Mesenchymal stem cell (in vitro differentiated cells and primary cell): ENCODE measurements around the gene RTN4RL2.

ENCODE experiments used
- DNase-seq: peaks from one replicate; pipeline ENCODE4 v3.0.0-alpha.2; 2013
- H2AFZ ChIP-seq: one replicate; pipeline ENCODE4 v1.6.1; 2013; ENCODE audit warnings: low read depth, mild to moderate bottlenecking, control low read depth, inconsistent platforms, low read length, moderate library complexity
- H2AK5ac ChIP-seq: 2 replicates; pipeline ENCODE4 v1.6.1; 2013; ENCODE audit warnings: low read length, moderate library complexity, mild to moderate bottlenecking, inconsistent platforms; ENCODE audit not compliant: severe bottlenecking
- H2BK120ac ChIP-seq: one replicate; pipeline ENCODE4 v1.6.1; 2013; ENCODE audit warnings: low read depth, mild to moderate bottlenecking, inconsistent platforms, low read length, moderate library complexity
- H2BK12ac ChIP-seq, 2 experiments: one replicate each; pipeline ENCODE4 v1.6.1; 2013; ENCODE audit warnings: inconsistent platforms in 2 of 2, low read length in 2 of 2, mild to moderate bottlenecking in 2 of 2, moderate library complexity in 2 of 2, control low read depth in 1 of 2
- H2BK15ac ChIP-seq: one replicate; pipeline ENCODE4 v1.6.1; 2013; ENCODE audit warnings: mild to moderate bottlenecking, low read depth, inconsistent platforms; ENCODE audit not compliant: poor library complexity, severe bottlenecking
- H2BK5ac ChIP-seq: 2 replicates; pipeline ENCODE4 v1.6.1; 2013; ENCODE audit warnings: low read depth, mild to moderate bottlenecking, low read length, control low read depth, inconsistent platforms; ENCODE audit not compliant: poor library complexity, severe bottlenecking
- H3K14ac ChIP-seq, 2 experiments: one replicate each; pipeline ENCODE4 v1.6.1; 2013; ENCODE audit warnings: inconsistent platforms in 2 of 2, low read length in 2 of 2, control low read depth in 1 of 2, mild to moderate bottlenecking in 1 of 2, moderate library complexity in 1 of 2
- H3K18ac ChIP-seq, 2 experiments: one replicate each; pipeline ENCODE4 v1.6.1; 2013; ENCODE audit warnings: inconsistent platforms in 2 of 2, low read length in 2 of 2, control low read depth in 1 of 2, low read depth in 1 of 2, mild to moderate bottlenecking in 1 of 2
- H3K23ac ChIP-seq, 2 experiments: one replicate each; pipeline ENCODE4 v1.6.1; 2013; ENCODE audit warnings: inconsistent platforms in 2 of 2, low read length in 2 of 2, mild to moderate bottlenecking in 2 of 2, moderate library complexity in 2 of 2, control low read depth in 1 of 2
- H3K27ac ChIP-seq: 2 replicates; pipeline ENCODE4 v1.5.1; 2013; ENCODE audit warnings: mild to moderate bottlenecking, moderate library complexity, low read length, control low read depth, inconsistent platforms; ENCODE audit not compliant: poor library complexity, severe bottlenecking
- H3K27me3 ChIP-seq, 2 experiments: 2 replicates each; pipeline versions ENCODE4 v1.6.1 to v1.7.0; 2013; ENCODE audit warnings: low read length in 2 of 2, mild to moderate bottlenecking in 2 of 2, moderate library complexity in 2 of 2, control low read depth in 1 of 2, inconsistent platforms in 1 of 2; ENCODE audit not compliant: control insufficient read depth in 1 of 2, insufficient read depth in 1 of 2
- H3K36me3 ChIP-seq, 2 experiments: 2 replicates each; pipeline versions ENCODE4 v1.6.1 to v1.7.0; 2013; ENCODE audit warnings: low read length in 2 of 2, control low read depth in 1 of 2, inconsistent platforms in 1 of 2, low read depth in 1 of 2, mild to moderate bottlenecking in 1 of 2; ENCODE audit not compliant: insufficient read depth in 2 of 2, control insufficient read depth in 1 of 2
- H3K4ac ChIP-seq, 2 experiments: one replicate each; pipeline ENCODE4 v1.6.1; 2013; ENCODE audit warnings: inconsistent platforms in 2 of 2, low read length in 2 of 2, mild to moderate bottlenecking in 2 of 2, moderate library complexity in 2 of 2, control low read depth in 1 of 2, low read depth in 1 of 2
- H3K4me1 ChIP-seq: 2 replicates; pipeline ENCODE4 v1.6.1; 2013; ENCODE audit warnings: low read depth, low read length, control low read depth; ENCODE audit not compliant: control insufficient read depth, insufficient read depth
- H3K4me2 ChIP-seq: 2 replicates; pipeline ENCODE4 v1.6.1; 2013; ENCODE audit warnings: low read length, mild to moderate bottlenecking, inconsistent platforms; ENCODE audit not compliant: poor library complexity, severe bottlenecking
- H3K4me3 ChIP-seq, 2 experiments: 2 replicates each; pipeline versions ENCODE4 v1.5.1 to v1.7.0; 2013; ENCODE audit warnings: low read length in 2 of 2, mild to moderate bottlenecking in 2 of 2, control low read depth in 1 of 2, low read depth in 1 of 2; ENCODE audit not compliant: insufficient read depth in 1 of 2
- H3K79me1 ChIP-seq: replicated peaks from 2 replicates; pipeline ENCODE4 v1.6.1; 2013; ENCODE audit warnings: mild to moderate bottlenecking, control low read depth, low read length, inconsistent platforms; ENCODE audit not compliant: poor library complexity, severe bottlenecking
- H3K9ac ChIP-seq: 2 replicates; pipeline ENCODE4 v1.7.0; 2013; ENCODE audit warnings: mild to moderate bottlenecking, low read length, moderate library complexity
- H3K9me3 ChIP-seq: 2 replicates; pipeline ENCODE4 v1.7.0; 2013; ENCODE audit warnings: mild to moderate bottlenecking, low read length; ENCODE audit not compliant: control insufficient read depth
- H4K8ac ChIP-seq: one replicate; pipeline ENCODE4 v1.6.1; 2013; ENCODE audit warnings: inconsistent platforms, mild to moderate bottlenecking, low read length, moderate library complexity
- H4K91ac ChIP-seq: one replicate; pipeline ENCODE4 v1.6.1; 2013; ENCODE audit warnings: mild to moderate bottlenecking, low read length, inconsistent platforms
- WGBS: methylation state at CpG from one replicate; pipeline ENCODE4 v1.1.7; 2013; ENCODE audit warnings: mixed read lengths; 5-methylcytosine and 5-hydroxymethylcytosine counted together

Gene RTN4RL2

DNA sequence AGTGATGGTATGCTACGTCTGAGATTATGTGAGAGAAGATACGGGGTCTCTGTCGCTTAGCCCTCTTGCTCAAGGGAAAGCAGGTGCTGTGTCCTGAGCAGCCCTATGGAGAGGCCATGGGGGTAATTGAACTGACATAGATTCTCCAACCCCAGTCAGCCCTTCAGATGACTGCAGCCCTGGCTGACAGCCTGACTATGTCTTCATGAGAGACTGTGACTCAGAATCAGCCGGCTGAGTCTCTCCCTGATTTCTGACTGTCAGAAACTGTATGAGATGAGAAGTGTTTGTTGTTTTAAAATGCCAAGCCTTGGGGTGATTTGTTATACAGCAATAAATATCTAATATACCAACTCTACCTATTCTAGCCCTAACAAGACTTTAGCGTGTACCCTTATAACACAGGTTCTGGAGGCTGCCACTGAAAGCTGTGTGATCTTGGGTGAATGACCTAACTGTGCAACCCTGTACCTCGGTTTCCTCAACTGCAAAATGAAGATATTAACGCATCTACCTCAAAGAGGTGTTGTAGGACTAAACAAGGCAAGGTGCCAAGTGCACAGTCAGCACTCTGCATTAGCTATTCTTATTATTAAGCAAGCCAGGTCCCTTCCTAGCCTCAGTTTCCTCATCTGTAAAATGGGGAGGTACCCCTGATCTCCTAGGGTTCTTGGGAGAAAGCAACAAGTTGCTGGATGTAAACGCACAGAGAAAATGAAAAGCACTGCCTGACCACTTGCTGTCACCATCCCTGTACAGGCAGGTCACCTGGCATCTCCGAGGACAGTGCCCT is 30.3 kb downstream of the RTN4RL2 start:
- Histone ChIP-seq H3K36me3 (peaks cover 0 to 52% of the 10 kb centered on the region in 2 experiments), H3K4me3 (no peak overlapping the region), H2AK5ac (no peak overlapping the region), H4K91ac (no peak overlapping the region), H3K9me3 (peaks cover 15% of the 10 kb centered on the region), H4K8ac (no peak overlapping the region), H3K18ac (no peak overlapping the region), H3K9ac (peak overlapping the region; percentile 9), H2BK15ac (no peak overlapping the region), H2AFZ (no peak overlapping the region), H3K4me2 (no peak overlapping the region), H2BK120ac (no peak overlapping the region), H2BK5ac (no peak overlapping the region), H3K14ac (no peak overlapping the region), H3K4ac (no peak overlapping the region), H3K79me1 (no peaks in the 10 kb centered on the region), H3K4me1 (no peaks in the 10 kb centered on the region), H2BK12ac (no peak overlapping the region), H3K23ac (no peak overlapping the region), H3K27ac (no peak overlapping the region), H3K27me3 (no peaks in the 10 kb centered on the region)
- no peak for DNase-seq
- 97% methylated on average over 8 of the region's 9 CpGs for WGBS

DNA sequence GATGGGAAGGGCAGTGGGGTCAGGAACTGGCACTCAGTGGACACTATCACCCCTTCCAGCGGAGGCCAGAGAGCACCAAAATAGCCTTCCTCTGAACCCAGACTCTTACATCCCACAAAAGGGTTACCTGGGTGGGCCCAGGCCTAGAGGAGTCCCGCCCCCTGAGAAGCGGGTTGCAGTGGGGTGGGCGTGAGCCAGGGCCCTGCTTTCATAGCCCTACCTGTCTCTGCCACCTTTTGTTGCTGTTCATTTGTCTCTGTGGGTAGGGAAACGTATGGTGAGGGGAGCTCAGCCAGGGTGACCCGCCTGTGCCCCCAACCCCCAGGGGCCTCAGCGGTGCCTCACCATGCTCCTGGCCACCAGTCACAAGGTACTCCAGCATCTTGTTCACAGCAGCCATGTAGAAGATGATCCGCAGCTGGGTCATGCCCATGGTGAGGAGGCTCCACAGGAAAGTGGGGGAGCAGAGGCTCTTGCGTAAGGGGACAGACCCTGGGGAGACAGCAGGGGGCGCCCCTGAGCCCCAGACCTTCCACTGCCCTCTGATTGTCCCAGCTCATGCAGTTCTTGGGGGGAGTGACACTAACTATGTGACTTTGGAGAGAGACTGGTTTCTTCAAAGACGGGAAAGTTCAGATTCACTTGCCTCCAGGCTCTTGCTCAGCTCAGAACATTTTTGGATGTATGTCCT is 31.2 kb downstream of the RTN4RL2 start:
- no peak overlapping the region for H3K4me2 ChIP-seq
- H2BK12ac ChIP-seq = no peak overlapping the region
- no peak overlapping the region for H3K4ac ChIP-seq
- H3K18ac ChIP-seq = no peak overlapping the region
- no peaks in the 10 kb centered on the region for H3K4me1 ChIP-seq
- no peak overlapping the region for H2BK5ac ChIP-seq
- no peak overlapping the region for H2AK5ac ChIP-seq
- no peak overlapping the region for H4K91ac ChIP-seq
- no peak overlapping the region for H3K27ac ChIP-seq
- H2BK15ac ChIP-seq = no peak overlapping the region
- no peak overlapping the region for H2AFZ ChIP-seq
- peaks cover 0 to 53% of the 10 kb centered on the region in 2 experiments for H3K36me3 ChIP-seq
- 78% methylated on average over 9 of the region's 11 CpGs for whole genome bisulfite sequencing
- no peak overlapping the region for H3K23ac ChIP-seq
- no peak overlapping the region for H4K8ac ChIP-seq
- H3K4me3 ChIP-seq = no peak overlapping the region
- no peak overlapping the region for H2BK120ac ChIP-seq
- H3K79me1 ChIP-seq = no peaks in the 10 kb centered on the region
- DNase-seq = no peak
- peaks cover 15% of the 10 kb centered on the region for H3K9me3 ChIP-seq
- no peak overlapping the region for H3K9ac ChIP-seq
- no peak overlapping the region for H3K14ac ChIP-seq
- H3K27me3 ChIP-seq = no peaks in the 10 kb centered on the region

DNA sequence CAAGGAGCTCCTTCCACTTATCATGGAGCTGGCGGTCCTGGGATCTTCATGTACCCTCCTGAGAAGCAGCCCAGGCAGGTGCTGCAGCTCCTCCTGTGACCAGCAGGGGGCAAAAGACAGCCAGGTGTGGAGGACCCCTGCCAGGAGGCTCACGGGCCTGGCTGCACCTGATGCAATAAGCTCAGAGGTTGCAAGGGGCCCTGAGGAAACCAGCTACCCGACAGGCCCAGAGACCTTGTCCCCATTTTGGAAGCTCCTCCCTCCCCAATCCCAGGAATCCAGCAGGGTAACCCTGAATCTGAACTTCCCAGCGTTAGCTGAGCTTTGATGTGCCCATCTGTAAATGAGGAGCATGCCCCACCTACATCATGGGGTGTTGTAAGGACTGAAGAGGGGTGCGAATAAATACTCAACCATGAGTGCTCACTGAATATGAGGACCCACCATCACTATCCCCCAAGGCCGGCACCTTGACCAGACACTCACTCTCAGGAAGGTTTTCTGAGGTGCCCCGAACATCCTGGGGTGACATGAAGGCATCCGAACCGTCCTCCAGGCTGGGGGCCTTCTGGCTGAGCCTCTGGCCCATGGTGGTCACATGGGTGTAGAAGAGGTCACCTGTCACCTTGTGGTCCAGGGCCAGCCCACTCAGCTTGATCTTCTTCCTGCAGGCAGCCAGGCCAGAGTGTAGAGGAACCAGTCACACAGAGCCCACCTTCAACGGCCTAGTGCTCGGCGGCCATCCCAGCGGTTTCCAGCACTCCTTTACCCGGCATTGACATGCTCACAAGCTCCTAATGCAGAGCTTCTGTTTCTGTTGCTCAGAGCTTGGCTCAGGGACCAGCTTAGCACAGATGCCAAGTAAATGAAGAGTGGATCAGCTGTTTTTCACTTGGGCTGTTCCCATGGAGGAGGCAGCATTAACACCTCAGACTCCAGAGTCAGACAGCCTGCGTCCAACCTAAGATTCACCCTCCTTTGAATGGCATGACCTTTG is 33.5 kb downstream of the RTN4RL2 start:
- WGBS = 81% methylated on average over 14 of the region's 15 CpGs

More for the DNA sequence above, 33.5 kb downstream of the RTN4RL2 start:
- Histone ChIP-seq H2AK5ac (no peak overlapping the region), H3K79me1 (no peaks in the 10 kb centered on the region), H2BK12ac (no peak overlapping the region), H3K27me3 (no peaks in the 10 kb centered on the region), H3K4me2 (no peak overlapping the region), H3K4me1 (no peaks in the 10 kb centered on the region), H2AFZ (no peak overlapping the region), H3K4me3 (no peak overlapping the region), H4K8ac (no peak overlapping the region), H2BK120ac (no peak overlapping the region), H3K23ac (no peak overlapping the region), H3K9me3 (peaks cover 15% of the 10 kb centered on the region), H3K14ac (no peak overlapping the region), H4K91ac (no peak overlapping the region), H3K36me3 (peaks cover 0 to 47% of the 10 kb centered on the region in 2 experiments), H3K27ac (no peak overlapping the region), H3K9ac (no peak overlapping the region), H3K18ac (no peak overlapping the region), H2BK15ac (no peak overlapping the region), H2BK5ac (no peak overlapping the region), H3K4ac (no peak overlapping the region)
- DNase-seq = peak; percentile 35
